GM18498 (cell line): ENCODE results near the gene TRIM49C.
"Not testable (repeated sequence)": the region's sequence is repeated elsewhere in the genome, so short reads cannot be mapped to it uniquely, and the experiment has no call there.

Experiments used
- ATAC-seq: cut with Tn5 transposase; IDR thresholded peaks from one replicate; pipeline ENCODE4 v1.9.1; 2021; ENCODE audit warnings: mild to moderate bottlenecking, moderate library complexity; ENCODE audit not compliant: unreplicated experiment

TRIM49C gene, protein sequence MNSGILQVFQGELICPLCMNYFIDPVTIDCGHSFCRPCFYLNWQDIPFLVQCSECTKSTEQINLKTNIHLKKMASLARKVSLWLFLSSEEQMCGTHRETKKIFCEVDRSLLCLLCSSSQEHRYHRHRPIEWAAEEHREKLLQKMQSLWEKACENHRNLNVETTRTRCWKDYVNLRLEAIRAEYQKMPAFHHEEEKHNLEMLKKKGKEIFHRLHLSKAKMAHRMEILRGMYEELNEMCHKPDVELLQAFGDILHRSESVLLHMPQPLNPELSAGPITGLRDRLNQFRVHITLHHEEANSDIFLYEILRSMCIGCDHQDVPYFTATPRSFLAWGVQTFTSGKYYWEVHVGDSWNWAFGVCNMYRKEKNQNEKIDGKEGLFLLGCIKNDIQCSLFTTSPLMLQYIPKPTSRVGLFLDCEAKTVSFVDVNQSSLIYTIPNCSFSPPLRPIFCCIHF

GRCh38 chr11:90030806-90031205 lies at the start of gene TRIM49C:
Gene TRIM49C, plus strand, starts transcription at chr11:90031106. Its CDS starts 4,106 bp downstream, at chr11:90035212.
- not testable (repeated sequence) for ATAC-seq

- ATAC-seq: not testable (repeated sequence)
Measured at GRCh38 chr11:90024184-90024583, 6.7 kb upstream of the TRIM49C start.

DNA sequence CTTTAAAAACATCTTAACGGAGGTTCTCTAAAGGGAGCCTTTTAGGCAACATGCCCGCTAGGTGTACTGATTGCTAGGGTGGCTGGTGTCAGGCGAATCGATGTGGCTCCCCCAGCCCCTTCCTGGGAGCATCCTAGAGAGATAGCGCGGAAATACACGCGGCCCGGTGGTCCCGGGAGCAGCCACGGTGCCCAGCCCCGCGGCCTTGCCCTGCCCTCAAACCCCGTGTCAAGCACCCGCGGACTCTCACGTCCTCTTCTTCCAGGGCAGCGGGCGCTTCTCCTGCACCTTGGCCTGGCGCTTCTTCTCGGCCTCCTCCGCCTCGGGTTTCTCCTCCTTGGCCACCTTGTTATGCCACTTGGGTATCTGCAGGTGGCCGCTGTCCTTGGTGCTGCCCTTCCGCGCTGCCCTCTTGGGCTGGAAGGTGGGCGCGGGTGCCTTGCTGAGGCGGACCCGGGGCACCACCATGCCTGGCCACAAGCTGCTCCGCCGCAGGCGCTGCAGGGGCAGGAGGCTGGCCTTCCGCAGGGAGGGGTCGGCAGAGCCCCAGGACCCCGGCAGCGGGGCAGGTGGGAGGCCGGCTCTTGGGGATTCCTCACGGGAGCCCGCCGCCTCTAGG lies 20.8 kb downstream of the TRIM49C start:
- ATAC-seq: not testable (repeated sequence)

- ATAC-seq: not testable (repeated sequence)
Measured at GRCh38 chr11:90052311-90052710, 21.4 kb downstream of the TRIM49C start.

DNA sequence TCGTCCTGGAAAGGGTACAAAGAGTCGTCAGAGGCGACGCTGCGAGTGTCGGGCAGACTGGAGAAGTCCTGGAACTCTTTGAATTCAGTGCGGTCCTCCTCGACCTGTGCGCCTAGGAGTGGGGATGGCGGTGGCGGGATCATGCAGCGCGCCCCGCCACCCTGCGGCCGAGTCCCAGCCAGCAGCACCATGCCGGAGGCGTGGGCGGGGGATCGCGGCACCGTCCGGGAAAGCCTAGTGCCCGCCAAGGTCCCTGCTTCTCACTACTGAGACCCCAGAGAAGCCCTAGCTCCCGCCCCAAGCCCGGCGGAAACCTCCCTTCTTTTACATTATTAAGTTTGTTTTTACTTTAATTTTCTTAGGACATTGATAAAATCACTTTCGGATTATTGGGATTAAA lies 22.6 kb downstream of the TRIM49C start:
- ATAC-seq: not testable (repeated sequence)

DNA sequence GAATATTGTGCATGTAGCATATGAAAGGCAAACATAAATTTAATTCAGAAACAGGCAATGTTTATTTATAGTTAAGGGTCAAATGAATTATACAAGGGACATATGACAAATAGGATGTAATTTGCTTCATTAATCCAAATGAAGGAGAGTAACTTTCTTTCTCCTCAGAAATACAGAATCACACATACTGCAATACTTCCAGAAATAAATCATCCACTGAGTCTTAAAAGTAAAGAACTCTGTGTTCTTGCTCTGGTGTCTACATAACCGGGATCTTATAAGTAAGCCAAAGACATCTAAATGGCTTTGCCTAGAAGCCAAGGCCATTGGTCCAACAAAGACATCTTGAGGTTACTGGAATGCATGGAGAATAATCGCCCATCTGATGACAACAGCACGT lies 54.7 kb downstream of the TRIM49C start, which contains the start of gene UBTFL1:
UBTFL1 (plus strand) TSS at position 301 of the 400 bp plus-strand sequence; CDS start at position 301, 0 bp downstream.
- ATAC-seq: not testable (repeated sequence)

DNA sequence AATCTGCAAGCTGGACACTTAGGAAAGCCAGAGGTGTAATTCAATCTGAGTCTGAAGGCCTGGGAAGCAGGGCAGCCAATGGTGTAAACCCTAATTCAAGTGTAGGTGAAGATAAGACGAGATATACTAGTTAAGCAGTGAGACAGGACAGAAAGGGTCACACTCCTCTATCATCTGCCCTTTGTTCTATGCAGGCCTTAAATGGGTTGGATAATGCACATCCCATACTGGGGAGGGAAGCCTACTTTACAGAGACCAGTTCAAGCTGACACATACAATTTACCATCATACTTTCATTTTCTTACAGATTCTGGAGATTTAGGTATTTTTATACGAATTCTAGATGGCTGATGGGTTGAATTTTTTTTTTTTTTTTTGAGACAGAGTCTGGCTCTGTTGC lies 57.8 kb downstream of the TRIM49C start:
- ATAC-seq: not testable (repeated sequence)
